GM19035 (cell line): Measurements from ENCODE around the gene ANKRD45.
"Not testable (repeated sequence)": the region's sequence is repeated elsewhere in the genome, so short reads cannot be mapped to it uniquely, and the experiment has no call there.

Experiments
- ATAC-seq: cut with Tn5 transposase; IDR thresholded peaks from one replicate; pipeline ENCODE4 v1.9.1; 2021; ENCODE audit not compliant: unreplicated experiment

The ANKRD45 gene

DNA sequence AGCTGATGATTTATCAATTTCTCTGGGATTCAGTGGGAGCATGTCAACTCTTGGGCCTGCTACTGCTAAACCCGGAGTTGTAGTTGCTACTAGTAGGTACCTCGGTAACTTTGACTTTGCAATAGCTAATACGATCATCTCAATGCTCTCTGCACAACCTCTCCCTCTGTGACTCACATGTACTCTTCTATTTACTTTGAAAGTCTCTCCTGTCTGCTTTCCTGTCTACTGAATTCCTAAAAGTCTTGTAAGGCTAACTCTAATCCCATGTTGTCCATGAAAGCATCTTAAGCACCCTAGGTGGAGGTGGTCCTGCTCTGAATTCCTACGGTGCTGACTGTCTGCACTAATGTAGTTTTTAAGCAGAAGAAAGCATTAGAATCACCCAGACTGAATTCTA, 96.1 kb downstream of the ANKRD45 start:
- ATAC-seq, result no peak

DNA sequence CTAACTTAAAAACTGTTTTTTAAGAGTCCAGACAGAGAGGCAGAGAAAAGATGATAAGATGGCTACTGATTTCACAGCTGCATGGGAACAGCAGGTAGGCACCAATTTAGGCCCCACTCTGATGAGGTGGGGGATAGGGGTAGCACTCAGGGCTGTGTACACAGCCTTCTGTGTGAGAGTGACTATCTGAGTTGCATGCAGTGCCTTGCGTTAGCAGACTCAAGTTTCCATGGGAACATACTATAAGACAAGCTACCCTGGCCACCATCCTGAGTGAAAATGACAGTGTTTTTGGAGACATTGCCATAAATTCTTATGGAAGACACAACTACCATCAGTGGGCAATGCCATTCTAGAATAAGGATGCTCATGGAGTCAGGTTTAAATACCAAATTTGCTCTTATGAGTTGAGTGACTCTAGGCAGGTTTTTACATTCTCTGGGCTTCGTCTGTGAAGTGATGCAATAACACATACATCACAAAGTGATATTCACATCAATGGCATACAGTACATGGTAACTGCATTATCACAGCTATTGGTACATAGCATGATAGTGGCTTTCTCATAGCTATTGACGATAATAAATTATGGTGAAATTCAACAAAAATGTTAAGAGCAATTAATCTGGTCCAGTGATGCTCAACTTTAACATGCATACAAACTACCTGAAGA, 97.3 kb downstream of the ANKRD45 start:
- no peak for ATAC-seq

DNA sequence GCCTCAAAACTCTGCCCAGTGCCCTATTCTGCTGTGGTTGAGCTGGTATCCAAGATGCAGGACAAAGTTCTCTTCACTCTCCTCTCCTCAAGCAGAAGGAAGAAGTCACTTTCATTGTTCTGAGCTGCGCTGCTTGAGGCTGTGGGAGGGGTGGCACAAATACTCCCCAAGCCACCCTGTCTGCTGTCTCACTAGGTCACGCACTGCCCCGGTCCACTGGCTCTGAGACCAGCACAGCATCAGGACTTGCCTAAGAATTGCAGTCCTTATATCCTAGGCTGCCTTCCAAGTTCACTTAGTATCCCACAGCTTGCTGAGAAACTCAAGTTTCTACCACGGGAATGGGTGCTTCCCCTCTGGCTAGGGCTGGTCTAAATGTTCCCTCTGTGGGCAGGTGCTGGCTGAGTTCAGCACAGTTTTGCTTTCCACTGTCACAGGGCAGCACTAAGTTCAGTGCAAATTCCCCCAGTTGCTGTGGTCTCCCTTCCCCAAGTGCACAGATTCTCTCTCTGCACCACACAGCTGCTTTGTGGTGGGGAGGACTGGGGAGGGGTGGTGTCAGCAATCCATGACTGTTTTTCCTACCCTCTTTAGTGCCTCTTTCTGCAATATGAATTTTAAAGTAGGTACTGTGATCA, 99.2 kb downstream of the ANKRD45 start:
- peak; percentile 58 for ATAC-seq

GRCh38 chr1:173568483-173568882, 101.2 kb downstream of the ANKRD45 start:
- ATAC-seq, result no peak

DNA sequence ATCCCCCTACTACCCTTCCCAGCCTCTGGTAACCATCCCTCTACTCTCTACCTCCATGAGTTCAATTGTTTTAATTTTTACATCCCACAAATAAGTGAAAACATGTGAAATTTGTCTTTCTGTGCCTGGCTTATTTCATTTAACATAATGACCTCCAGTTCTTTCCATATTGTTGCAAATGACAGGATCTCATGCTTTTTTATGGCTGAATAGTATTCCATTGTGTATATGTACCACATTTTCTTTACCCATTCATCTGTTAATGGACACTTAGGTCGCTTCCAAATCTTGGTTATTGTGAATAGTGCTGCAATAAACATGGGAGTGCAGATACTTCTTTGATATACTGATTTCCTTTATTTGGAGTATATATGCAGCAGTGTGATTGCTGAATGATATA, 105.8 kb downstream of the ANKRD45 start:
- ATAC-seq, result not testable (repeated sequence)

GRCh38 chr1:173562813-173563212, 106.8 kb downstream of the ANKRD45 start:
- ATAC-seq, result no peak

- ATAC-seq, result no peak
Observed at GRCh38 chr1:173561263-173561662, 108.4 kb downstream of the ANKRD45 start.

GRCh38 chr1:173560285-173560880, 109.3 kb downstream of the ANKRD45 start:
- ATAC-seq, result no peak
